Astrocyte of the spinal cord (primary cell): ENCODE data around the gene RFLNA.

Experiments
- DNase-seq: peaks from one replicate; pipeline ENCODE4 v3.0.0; 2011; ENCODE audit warnings: low read depth, low spot score
- H3K4me3 ChIP-seq: 2 replicates; pipeline ENCODE4 v1.5.1; 2011; ENCODE audit warnings: low read depth, mild to moderate bottlenecking, low read length, moderate library complexity
- in situ Hi-C: cut with HindIII; loops from 2 replicates; pipeline ENCODE4 v1.10.0; 2017; ENCODE audit warnings: low sequenced_read_pairs
- TF ChIP-seq, protein P1 (sequence below): IDR thresholded peaks from 2 replicates; pipeline ENCODE4 v1.5.1; 2012; ENCODE audit warnings: low read depth, mild to moderate bottlenecking, low read length, inconsistent platforms

RFLNA gene

GRCh38 chr12:124273630-124274029 is 21.3 kb upstream of the RFLNA start:
- peak; percentile 26 for DNase-seq
- TF ChIP-seq, protein P1, sequence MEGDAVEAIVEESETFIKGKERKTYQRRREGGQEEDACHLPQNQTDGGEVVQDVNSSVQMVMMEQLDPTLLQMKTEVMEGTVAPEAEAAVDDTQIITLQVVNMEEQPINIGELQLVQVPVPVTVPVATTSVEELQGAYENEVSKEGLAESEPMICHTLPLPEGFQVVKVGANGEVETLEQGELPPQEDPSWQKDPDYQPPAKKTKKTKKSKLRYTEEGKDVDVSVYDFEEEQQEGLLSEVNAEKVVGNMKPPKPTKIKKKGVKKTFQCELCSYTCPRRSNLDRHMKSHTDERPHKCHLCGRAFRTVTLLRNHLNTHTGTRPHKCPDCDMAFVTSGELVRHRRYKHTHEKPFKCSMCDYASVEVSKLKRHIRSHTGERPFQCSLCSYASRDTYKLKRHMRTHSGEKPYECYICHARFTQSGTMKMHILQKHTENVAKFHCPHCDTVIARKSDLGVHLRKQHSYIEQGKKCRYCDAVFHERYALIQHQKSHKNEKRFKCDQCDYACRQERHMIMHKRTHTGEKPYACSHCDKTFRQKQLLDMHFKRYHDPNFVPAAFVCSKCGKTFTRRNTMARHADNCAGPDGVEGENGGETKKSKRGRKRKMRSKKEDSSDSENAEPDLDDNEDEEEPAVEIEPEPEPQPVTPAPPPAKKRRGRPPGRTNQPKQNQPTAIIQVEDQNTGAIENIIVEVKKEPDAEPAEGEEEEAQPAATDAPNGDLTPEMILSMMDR: peak; percentile 23
- H3K4me3 ChIP-seq: no peak overlapping the region
- in situ Hi-C loops: no loop called here

DNA sequence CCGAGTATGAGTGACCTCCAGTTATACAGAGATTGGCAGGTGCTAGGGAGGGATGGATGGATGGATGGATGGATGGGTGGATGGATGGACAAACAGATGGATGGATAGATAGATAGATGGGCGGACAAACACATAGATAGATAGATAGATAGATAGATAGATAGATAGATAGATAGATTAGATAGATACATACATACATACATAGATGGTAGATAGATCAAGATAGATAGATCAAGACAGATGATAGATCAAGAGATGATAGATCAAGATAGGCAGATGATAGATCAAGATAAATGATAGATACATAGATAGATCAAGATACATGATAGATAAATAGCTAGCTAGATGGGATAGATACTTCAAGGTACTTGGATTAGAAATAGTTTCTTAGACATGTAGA is 18.6 kb upstream of the RFLNA start:
- in situ Hi-C loops: no loop called here
- TF ChIP-seq, protein P1: no peak
- no peak overlapping the region for H3K4me3 ChIP-seq
- DNase-seq: no peak

- no peak overlapping the region for H3K4me3 ChIP-seq
- no peak for DNase-seq
- in situ Hi-C loops: no loop called here
- TF ChIP-seq, protein P1: no peak
Measured at GRCh38 chr12:124277394-124278241, 17.3 kb upstream of the RFLNA start.

DNA sequence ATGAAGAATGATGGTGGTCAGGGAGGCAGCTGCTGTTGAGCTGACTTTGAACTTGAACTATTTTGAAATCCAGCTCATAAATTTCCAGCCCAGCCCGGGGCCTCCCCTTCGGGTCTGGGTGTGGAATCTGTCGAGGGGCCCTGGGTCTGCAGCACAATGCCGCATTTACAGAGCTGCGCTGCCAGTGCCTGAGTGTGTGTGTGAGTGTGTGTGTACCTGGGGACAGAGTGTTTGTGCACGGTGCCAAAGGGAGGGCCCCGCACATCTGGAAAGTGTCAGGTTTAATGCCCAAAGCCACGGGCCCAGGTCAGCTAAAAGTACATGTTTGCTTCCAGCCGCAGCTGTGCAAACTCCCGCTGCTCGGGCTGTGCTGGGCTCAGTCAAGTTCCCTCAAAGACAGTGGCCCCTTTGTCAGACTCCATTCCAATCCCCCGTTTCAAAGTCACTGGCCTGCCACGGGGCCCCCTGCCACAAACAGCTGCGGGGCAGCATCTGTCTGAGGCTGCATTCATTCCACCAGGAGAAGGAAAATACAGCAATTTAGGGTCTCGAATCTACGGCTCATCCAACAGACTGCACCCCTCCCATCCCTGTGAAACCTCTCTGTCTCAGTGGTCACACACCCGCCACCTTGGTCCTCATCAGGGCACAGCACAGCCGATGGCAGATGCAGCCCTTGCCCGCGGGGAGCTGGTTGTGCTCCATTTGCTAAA is 16.3 kb upstream of the RFLNA start:
- TF ChIP-seq, protein P1: no peak
- H3K4me3 ChIP-seq: no peak overlapping the region
- in situ Hi-C loops: no loop called here
- DNase-seq: peak; percentile 29

DNA sequence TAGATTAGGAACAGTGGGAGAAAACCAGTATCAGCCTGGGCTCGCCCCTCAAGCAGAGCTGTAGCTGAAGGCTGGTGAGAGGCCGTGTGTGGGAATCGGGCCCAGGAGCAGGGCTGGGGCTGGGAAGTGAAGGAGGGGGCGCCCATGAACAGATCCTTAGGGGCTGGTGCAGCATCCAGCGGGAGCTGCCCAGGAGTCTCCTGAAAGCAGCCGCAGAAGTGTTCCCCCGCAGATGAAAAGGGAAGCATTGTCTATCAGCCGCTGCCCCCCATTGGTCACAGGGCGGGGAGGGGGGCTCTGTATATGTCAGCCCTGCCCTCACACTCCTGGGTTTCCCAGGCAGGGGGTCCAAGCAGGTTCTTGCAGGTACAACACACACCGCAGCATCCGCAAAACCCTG is 15.6 kb upstream of the RFLNA start:
- no peak for DNase-seq
- no peak overlapping the region for H3K4me3 ChIP-seq
- TF ChIP-seq, protein P1: no peak
- in situ Hi-C loops: no loop called here

DNA sequence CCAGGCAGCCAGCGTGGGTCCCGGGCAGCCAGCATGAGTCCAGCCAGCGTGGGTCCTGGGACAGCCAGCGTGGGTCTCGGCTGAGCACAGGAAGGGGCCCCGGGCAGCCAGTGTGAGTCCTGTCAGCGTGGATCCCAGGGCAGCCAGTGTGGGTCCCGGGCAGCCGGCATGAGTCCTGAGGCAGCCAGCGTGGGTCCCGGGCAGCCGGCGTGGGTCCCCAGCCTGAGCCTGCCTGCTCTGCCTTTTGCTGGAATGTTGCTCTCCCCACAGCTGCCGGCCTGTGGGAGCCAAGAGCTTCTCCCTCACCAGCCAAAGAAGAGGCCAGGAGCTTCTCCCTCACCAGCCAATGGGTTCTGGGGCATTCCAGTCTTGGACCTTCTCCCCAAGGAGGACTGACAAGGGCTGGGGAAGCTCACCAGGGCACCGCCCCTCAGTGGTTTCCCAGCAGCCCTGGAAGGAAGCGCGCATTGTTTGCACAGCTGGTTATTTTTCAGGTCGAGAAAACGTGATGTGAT is 15.0 kb upstream of the RFLNA start:
- in situ Hi-C loops: no loop called here
- peak; percentile 27 for DNase-seq

More for the DNA sequence above, 15.0 kb upstream of the RFLNA start:
- no peak overlapping the region for H3K4me3 ChIP-seq
- TF ChIP-seq, protein P1: no peak
